ENCODE measurements around the gene RNF115. TPM values are rescaled to one million over a fixed set of nuclear protein-coding genes. Genes with fewer than 3 reads are reported as not detected.

The RNF115 gene
- total and polyA plus RNA-seq, 4 donors: 3.2 to 10.0 (median 7.6) TPM

DNA sequence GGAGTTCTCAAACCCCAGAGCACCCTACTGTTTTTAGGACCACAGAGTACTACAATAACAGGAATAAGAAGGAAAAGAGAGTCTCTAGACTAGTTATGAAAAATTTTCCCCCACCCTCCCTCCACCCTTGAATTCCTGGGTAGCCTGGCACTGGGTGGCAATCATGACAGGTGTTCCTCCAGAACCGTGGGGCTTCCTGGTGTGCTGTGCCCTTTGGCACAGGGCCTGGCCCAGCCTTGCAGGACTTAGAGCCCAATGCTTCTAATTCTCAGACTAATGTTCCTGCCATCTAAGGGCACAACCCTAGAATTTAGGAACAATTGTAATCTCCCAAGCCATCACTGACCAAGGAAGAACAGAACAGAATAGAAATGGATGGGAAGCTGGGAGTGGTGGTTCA, 106.1 kb downstream of the RNF115 start:
- no peaks in the 10 kb centered on the region for H3K36me3 ChIP-seq (ENCODE audit: control insufficient read depth in 4 of 4, insufficient read depth in 3 of 4, low read depth in 1 of 4, low read length in 3 of 4)

DNA sequence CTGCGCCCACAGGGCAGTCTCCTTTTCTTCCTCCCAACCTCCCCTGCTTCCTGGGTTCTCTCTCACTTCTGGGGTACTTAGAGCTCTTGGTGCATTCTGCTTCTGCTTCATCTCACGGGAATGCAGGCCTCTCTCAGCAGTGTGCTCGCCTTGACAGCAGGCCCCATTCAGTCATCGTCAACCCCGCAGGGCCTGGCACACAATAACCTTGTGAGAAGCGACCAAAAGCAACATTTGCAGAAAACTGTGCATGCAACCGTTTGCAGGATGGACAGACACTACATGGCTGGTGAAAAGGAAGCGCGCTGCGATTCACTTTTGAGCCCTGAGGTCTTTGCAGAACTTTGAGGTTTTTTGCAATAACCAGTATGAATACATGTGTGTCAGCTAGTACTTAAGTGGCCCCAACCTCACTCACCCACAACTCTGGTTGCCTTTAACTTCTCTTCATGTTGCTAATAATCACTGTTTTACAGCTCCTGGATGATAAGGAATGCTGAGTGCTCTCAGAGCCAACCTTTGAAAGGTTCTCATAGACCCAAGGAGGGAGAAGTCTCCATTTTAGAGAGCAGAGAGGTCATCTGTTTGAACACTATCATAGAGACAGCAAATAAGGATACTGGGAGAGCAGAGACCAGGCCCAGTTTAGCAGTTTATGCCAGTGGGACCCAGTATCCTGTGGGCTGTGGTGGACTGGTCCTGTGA, 107.1 kb downstream of the RNF115 start:
- Histone ChIP-seq H3K4me1 (ENCODE audit: control insufficient read depth in 4 of 4, insufficient read depth in 4 of 4, low read length in 3 of 4) (peaks cover 7 to 31% (median 21%) of the 10 kb centered on the region in 4 donors), H3K9ac (ENCODE audit: low read depth in 1 of 2, low read length in 2 of 2) (no peak overlapping the region), H3K4me3 (ENCODE audit: low read depth in 1 of 3, low read length in 3 of 3) (no peak overlapping the region), H3K36me3 (ENCODE audit: control insufficient read depth in 4 of 4, insufficient read depth in 3 of 4, low read depth in 1 of 4, low read length in 3 of 4) (no peaks in the 10 kb centered on the region), H3K27me3 (ENCODE audit: control insufficient read depth in 4 of 4, insufficient read depth in 4 of 4, low read length in 3 of 4) (no peaks in the 10 kb centered on the region), H3K9me3 (ENCODE audit: control insufficient read depth in 4 of 4, low read length in 3 of 4) (no peaks in the 10 kb centered on the region), H3K27ac (ENCODE audit: low read depth in 1 of 2, low read length in 2 of 2) (no peak overlapping the region)
- no peak for DNase-seq (ENCODE audit: low spot score)
- WGBS: 88% methylated on average over 10 of the region's 10 CpGs
- TF ChIP-seq HNF4G (IDR thresholded peaks at IDR 0.05) (no peak), TAF1 (conservative IDR thresholded peaks at IDR 0.05) (no peak), RAD21 (IDR thresholded peaks at IDR 0.05) (no peak), NR2F2 (IDR thresholded peaks at IDR 0.05) (no peak), JUND (IDR thresholded peaks at IDR 0.05) (no peak), HNF4A (conservative IDR thresholded peaks at IDR 0.05) (no peak), RXRA (IDR thresholded peaks at IDR 0.05) (no peak), FOXA2 (IDR thresholded peaks at IDR 0.05) (no peak)
- TF ChIP-seq, protein P1, sequence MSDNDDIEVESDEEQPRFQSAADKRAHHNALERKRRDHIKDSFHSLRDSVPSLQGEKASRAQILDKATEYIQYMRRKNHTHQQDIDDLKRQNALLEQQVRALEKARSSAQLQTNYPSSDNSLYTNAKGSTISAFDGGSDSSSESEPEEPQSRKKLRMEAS (IDR thresholded peaks at IDR 0.05): no peak
- TF ChIP-seq, protein P2, sequence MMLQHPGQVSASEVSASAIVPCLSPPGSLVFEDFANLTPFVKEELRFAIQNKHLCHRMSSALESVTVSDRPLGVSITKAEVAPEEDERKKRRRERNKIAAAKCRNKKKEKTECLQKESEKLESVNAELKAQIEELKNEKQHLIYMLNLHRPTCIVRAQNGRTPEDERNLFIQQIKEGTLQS (IDR thresholded peaks at IDR 0.05): no peak
- TF ChIP-seq, protein P3, sequence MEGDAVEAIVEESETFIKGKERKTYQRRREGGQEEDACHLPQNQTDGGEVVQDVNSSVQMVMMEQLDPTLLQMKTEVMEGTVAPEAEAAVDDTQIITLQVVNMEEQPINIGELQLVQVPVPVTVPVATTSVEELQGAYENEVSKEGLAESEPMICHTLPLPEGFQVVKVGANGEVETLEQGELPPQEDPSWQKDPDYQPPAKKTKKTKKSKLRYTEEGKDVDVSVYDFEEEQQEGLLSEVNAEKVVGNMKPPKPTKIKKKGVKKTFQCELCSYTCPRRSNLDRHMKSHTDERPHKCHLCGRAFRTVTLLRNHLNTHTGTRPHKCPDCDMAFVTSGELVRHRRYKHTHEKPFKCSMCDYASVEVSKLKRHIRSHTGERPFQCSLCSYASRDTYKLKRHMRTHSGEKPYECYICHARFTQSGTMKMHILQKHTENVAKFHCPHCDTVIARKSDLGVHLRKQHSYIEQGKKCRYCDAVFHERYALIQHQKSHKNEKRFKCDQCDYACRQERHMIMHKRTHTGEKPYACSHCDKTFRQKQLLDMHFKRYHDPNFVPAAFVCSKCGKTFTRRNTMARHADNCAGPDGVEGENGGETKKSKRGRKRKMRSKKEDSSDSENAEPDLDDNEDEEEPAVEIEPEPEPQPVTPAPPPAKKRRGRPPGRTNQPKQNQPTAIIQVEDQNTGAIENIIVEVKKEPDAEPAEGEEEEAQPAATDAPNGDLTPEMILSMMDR (IDR thresholded peaks at IDR 0.05; ENCODE audit: low read depth, low read length, missing input control): no peak

More for the DNA sequence above, 106.1 kb downstream of the RNF115 start:
- Histone ChIP-seq H3K9me3 (ENCODE audit: control insufficient read depth in 4 of 4, low read length in 3 of 4) (no peaks in the 10 kb centered on the region), H3K4me1 (ENCODE audit: control insufficient read depth in 4 of 4, insufficient read depth in 4 of 4, low read length in 3 of 4) (peaks cover 7 to 25% (median 18%) of the 10 kb centered on the region in 4 donors), H3K27ac (ENCODE audit: low read depth in 1 of 2, low read length in 2 of 2) (no peak overlapping the region), H3K9ac (ENCODE audit: low read depth in 1 of 2, low read length in 2 of 2) (no peak overlapping the region), H3K4me3 (ENCODE audit: low read depth in 1 of 3, low read length in 3 of 3) (no peak overlapping the region), H3K27me3 (ENCODE audit: control insufficient read depth in 4 of 4, insufficient read depth in 4 of 4, low read length in 3 of 4) (no peaks in the 10 kb centered on the region)
- WGBS: 33% methylated on average over 1 of the region's 1 CpG
- TF ChIP-seq, protein P4, sequence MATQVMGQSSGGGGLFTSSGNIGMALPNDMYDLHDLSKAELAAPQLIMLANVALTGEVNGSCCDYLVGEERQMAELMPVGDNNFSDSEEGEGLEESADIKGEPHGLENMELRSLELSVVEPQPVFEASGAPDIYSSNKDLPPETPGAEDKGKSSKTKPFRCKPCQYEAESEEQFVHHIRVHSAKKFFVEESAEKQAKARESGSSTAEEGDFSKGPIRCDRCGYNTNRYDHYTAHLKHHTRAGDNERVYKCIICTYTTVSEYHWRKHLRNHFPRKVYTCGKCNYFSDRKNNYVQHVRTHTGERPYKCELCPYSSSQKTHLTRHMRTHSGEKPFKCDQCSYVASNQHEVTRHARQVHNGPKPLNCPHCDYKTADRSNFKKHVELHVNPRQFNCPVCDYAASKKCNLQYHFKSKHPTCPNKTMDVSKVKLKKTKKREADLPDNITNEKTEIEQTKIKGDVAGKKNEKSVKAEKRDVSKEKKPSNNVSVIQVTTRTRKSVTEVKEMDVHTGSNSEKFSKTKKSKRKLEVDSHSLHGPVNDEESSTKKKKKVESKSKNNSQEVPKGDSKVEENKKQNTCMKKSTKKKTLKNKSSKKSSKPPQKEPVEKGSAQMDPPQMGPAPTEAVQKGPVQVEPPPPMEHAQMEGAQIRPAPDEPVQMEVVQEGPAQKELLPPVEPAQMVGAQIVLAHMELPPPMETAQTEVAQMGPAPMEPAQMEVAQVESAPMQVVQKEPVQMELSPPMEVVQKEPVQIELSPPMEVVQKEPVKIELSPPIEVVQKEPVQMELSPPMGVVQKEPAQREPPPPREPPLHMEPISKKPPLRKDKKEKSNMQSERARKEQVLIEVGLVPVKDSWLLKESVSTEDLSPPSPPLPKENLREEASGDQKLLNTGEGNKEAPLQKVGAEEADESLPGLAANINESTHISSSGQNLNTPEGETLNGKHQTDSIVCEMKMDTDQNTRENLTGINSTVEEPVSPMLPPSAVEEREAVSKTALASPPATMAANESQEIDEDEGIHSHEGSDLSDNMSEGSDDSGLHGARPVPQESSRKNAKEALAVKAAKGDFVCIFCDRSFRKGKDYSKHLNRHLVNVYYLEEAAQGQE (IDR thresholded peaks at IDR 0.05): no peak
- TF ChIP-seq YY1 (IDR thresholded peaks at IDR 0.05) (no peak), HNF4G (IDR thresholded peaks at IDR 0.05) (no peak), FOXA1 (IDR thresholded peaks at IDR 0.05) (no peak), NR2F2 (IDR thresholded peaks at IDR 0.05) (no peak), HNF4A (conservative IDR thresholded peaks at IDR 0.05) (no peak), SP1 (IDR thresholded peaks at IDR 0.05) (no peak)
- no peak for DNase-seq (ENCODE audit: low spot score)
